Activated T-helper 1 cell treated with Interleukin-2 at 50 U/mL for 16 hours (primary cell): ENCODE results near the gene CLASP1.
"Not testable (repeated sequence)": the region's sequence is repeated elsewhere in the genome, so short reads cannot be mapped to it uniquely, and the experiment has no call there.

Experiments used
- DNase-seq: peaks from one replicate; pipeline ENCODE4 v3.0.0-alpha.2; 2020; ENCODE audit warnings: low read depth

Gene CLASP1

DNA sequence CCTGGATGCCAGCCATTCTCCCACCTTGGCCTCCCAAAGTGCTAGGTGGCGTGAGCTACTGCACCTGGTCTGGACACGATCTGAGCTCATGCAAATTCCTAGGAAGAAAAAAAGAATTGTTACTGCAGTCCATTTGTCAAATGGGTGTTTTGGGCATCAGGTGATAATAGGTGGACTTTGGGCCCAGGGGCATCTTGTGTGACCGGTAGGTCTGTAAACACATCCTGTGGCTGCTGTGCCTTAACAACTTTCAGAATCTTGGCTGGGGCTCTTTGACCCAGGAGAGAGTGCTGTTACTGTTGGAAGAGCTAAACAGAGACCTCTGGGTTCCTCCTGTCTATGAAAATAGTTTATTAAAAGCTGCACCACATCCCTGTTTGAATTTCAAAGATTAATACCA lies 329.3 kb downstream of the CLASP1 start:
- DNase-seq, result no peak

DNA sequence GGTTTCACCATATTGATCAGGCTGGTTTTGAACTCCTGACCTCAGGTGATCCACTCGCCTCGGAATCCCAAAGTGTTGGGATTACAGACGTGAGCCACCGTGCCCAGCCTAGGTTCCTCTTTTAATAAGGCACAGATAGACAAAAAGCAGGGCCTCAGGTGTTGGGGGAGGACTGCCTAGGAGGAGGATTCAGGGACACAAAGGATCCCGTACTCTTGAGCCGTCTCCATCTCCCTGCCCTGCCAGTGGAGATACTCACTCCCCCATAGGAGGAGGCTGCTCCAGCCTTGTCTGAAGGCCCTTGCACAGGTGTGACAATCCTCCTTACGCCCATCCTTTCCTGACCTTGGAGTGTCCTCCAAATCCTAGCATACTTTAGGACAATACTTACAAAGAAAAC lies 332.3 kb downstream of the CLASP1 start:
- no peak for DNase-seq

DNA sequence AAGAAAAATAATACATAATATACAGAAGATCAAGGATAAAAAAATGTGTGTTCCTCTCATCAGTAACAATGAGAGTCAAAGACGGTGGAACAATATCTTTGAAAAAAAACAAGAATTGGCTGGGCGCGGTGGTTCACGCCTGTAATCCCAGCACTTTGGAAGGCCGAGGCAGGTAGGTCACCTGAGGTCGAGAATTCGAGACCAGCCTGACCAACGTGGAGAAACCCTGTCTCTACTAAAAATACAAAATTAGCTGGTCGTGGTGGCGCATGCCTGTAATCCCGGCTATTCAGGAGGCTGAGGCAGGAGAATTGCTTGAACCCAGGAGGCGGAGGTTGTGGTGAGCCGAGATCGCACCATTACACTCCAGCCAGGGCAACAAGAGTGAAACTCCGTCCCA lies 335.6 kb downstream of the CLASP1 start:
- DNase-seq, result not testable (repeated sequence)

DNA sequence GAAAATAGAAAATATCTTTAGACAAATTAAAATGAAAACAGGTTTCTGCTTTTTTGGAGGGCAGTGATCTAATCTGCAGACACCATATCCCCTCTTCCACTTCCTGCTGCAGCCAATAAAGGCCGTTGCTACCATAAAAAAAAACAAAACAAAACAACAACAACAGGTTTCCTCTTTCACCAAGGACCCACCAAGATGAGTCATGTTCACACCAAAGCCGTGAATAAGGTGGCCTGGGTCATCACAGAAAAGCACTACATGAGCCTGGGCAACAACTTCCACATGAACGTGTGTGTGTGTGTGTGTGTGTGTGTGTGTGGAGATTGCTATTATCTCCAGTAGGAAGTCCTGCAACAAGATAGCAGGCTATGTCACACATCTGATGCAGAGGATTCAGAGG lies 339.5 kb downstream of the CLASP1 start:
- DNase-seq, result no peak

DNA sequence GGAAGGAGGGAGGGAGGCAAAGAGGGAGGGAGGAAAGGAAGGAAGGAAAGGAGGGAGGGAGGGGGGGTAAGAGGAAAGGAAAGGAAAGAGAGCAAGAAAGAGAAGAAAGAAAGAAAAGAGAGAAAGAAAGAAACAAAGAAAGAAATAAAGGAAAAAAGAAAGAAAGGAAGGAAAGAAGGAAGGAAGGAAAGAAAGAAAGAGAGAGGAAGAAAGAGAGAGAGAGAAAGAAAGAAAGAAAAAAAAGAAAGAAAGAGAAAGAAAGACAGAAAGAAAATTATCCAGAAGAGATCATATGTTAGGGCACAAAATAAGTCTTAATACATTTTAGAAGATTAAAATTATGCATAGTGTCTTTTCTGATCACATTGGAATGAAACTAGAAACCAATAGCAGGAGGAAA lies 339.9 kb downstream of the CLASP1 start:
- no peak for DNase-seq

DNA sequence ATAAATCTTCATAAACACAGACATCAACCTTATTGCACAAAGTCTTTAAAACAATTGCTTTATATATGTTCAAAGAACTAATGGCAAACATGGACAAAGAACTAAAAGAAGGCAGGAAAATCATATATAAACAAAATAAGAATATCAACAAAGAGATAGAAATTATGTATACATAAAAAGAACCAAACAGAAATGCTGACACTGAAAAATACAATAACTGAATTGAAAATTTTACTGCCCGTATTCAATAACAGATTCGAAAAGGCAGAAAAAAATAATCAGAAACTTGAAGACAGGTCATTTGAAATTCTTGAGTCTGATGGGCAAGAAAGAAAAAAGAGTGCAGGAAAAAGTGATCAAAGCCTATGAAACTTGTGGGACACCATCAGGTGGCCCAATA lies 342.2 kb downstream of the CLASP1 start:
- no peak for DNase-seq

DNA sequence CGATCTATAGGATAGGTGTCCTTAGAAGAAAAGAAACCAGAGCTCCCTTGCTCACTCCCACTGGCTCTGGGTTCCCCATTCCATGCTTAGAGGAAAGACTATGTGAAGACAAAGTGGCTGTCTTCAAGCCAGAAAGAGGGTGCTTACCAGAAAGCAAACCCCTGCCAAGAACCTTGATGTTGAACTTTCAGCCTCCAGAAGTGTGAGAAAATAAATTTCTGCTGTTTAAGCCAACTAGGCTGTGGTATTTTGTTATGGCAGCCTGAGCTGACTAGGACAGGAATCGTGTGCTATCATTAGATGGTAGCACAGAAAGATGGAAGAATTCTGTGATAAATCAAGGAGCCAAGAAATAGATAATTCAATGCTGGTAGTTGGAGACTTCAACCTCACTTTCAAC lies 344.3 kb downstream of the CLASP1 start:
- no peak for DNase-seq

DNA sequence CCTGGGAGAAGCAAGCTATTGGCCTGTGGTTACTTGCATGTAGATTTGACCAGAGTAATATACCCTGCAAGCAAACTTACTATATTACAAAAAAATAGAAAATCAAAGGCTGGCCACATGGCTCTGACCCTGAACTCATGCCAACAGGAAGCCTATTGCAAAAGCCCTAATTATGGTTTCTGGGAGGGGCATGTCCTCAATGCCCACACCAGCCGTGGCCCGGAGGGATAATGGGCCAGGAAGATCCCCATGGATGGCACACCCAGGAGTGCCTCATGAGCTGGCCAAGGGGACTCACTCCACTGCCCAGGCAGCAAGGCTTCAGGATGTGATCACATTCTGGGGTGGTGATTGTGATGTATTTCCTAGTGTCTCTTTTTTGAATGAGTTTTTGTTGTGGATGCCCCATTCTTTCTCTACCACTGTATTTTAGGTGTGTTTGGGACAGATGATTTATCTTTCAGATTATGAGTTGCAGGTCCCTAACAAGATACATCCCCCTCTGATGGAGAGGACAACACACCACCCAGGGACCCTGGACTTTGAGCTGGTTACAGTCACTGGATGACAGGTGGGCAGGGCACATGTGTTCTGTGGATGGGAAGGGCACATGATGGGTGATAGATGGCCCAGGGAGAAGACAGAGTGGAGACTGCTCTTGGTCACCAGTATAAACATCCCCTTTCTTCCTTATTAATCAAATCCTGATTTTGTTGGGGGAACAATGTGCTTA lies 345.6 kb downstream of the CLASP1 start:
- DNase-seq, result no peak

DNA sequence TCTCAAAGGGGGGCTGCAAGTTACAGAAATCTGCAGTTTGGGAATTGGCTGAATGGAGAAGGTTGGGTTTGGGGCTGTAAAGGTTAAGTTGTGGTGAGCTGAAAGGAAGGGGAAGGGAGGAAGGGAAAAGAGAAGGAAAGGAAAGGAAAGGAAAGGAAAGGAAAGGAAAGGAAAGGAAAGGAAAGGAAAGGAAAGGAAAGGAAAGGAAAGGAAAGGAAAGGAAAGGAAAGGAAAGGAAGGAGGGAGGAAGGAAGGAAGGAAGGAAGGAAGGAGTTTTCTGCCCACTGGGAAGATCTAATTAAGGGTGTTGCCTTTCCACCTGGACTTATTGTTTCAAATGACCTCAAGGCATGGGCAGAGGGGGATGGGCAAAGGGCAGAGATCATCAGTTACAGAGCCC lies 348.1 kb downstream of the CLASP1 start:
- DNase-seq, result not testable (repeated sequence)

DNA sequence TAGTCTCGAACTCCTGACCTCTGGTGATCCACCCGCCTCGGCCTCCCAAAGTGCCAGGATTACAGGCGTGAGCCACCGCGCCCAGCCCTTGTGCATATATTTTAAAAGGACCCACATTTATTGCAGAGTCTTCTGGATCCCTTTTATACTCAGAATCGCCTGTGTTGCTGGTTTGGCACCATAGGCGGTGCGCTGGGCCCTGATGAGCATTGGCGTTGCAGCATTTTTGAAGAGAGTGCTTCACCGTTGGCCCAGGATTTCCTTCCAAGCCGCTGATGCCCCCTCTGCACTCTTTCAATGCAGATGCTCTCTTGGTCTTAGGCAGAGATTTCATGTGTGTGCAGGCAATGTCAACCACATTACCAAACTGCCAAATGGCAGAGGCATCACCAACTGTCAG lies 350.8 kb downstream of the CLASP1 start:
- no peak for DNase-seq

DNA sequence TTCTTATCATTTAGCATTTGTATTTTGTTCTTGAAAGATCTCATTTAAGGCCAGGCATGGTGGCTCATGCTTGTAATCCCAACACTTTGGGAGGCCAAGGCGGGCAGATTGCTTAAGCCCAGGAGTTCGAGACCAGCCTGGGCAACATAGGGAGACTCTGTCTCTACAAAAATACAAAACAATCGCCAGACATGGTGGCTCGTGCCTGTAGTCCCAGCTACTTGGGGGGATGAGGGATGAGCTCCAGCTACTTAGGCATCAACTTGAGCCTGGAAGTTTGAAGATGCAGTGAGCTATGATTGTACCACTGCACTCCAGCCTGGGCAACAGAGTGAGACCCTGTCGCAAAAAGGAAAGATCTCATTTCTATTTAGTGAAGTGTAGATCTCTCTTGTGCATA lies 351.4 kb downstream of the CLASP1 start:
- DNase-seq, result not testable (repeated sequence)

DNA sequence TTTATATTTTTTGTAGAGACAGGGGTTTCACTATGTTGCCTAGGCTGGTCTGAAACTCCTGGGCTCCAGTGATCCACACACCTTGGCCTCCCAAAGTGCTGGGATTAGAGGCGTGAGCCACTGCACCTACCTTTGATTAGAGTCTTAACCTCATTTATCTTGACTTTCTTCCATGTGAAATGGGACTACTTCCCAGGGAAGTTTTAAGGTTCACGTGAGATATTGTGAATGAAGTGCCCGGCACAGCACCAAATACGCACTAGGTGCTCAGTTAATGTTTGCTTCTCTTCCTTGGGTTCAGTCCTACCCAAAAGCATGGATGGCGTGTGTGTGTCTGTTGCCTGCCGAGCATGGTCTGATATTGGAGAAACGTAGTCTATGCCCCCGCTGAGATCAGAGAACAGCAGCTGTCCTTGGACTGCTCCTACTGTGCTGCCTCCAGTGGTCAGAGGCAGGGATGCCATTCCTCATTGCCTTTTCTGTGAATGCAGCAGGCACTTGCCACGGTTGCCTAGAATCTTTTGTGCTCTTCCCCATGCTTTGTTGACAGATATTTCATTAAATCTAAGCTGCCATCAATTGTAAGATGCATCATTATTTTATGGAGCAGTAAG lies 351.9 kb downstream of the CLASP1 start:
- DNase-seq, result no peak

DNA sequence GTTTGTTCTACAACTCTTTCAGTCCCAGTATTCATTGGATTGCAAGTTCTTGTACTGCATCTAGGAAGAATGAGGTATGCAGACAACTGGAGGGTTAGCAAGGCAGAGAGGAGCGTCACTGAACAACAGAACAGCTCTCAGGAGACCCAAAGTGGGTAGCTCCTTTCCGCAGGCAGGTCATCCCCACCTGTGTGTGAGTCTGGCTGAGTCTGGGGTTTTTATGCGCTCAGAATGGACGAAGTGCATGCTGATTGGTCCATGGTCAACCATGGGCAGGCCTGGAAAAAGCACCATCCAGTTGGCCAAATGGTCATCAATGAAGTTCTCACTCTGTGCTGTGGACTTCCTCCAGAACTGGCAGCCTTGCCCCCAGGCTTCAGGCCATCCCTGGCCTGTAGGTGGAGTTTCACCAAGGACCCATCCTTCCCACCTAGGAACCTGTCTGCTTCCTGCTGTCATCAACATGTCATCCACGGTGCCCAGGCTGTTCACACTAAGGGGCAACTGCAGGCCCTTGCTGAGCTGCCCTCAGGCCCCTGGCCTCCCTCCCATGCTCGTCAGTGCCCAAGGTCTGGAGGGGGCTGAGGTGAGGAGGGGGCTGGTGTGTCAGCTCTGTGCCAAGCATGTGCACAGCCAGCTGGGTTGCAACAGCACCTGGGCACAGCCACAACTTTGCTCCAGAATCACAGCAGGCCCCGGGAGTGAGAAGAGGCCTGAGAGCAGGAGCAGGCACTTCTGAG lies 353.2 kb downstream of the CLASP1 start:
- no peak for DNase-seq

DNA sequence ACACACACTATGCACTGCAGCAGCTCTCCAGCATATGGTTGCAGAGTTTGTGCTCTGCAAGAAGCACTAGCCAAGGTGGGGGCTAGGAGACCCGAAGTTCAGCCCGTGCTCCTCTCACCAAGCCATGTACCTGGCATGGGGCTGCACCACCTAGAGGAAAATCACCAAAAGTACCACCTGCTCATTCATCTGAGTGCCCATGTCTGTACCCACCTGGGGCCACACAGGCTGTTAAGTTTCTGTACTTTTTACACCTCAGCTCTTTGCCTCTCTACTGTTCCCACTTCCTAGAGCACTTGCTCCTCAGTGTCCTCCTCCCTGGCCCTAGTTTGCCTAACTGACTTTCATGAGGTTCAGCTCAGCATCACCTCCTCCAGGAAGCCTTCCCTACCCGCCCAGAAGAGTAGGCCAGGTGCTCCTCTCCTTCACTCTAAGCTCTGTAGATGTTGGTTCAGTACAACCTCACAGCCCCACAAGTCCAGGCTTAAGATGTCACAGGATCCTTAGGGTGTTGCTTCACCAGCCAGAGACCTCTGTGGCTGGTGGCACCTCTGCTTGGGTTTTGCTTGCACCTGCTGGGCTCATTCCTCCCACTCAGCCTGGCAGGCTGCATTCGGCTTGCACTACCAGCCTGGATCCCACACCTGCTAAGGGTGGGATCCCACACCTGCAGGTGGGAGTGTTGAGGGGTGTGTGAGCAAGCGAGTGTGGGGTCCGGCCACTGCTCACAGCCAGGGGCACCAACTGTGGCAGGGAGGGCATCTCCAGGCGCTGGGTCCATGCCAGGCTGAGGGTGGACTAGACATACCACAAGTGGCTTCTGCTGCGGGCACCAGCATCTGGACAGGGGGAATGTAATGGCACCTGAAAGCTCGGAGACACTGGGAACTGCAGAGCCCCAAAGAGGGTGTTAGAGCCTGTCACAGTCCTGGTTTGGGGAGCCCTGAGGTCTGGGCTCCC lies 354.1 kb downstream of the CLASP1 start:
- no peak for DNase-seq

DNA sequence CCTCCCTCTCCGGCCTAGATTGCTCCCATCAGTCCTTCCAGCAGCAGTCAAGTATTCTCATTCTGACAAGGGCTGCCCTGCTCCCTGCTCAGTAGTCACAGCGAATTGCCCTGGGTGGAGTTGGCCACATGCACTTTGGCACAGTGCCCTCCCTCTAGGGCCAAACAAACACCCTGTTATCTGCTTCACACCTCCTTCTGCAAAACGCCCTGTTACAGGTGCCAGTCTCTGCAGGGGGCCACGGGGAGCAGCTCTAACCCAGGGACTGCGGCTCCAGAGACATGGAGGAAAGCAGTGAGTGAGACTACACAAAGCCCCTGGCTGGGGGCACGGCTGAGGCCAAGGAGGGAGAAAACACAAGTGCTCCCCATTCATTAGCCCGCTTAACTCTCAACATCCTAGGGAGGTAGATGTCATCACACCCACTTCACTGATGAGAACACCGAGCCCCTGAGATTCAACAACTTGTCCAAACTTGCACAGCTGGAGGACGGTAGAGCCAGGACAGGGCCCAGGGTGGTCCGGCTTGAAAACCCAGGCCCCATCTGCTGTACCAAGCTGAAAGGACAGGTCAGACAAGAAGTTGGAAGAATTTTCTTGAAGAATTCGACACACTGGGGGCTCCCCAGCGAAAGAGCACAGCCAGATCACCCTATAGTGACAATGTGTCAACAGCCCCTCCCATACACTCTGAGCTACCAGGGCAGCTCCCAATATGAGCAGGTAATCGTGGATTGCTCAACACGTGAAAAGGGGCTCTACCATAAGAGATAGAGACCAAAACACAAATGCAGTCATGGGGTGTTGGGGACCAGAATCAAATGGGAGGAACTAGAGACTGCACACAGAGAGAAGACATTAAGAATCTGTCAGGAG lies 355.6 kb downstream of the CLASP1 start:
- DNase-seq, result no peak

DNA sequence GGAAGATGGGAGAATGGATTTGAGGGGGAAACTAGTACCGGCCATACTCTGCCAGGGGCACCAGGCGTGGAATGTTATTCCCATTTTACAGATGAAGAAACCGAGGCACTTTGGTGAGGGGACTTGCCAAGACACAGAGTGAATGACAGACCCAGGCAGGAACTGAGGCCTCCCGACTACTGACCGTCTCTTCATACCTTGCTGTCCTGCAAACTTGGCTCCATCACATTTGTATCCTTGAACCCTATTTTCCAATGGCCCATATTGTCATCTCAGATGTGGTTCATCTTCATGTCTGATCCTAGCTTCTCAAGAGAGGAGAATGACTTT lies 358.0 kb downstream of the CLASP1 start:
- no peak for DNase-seq

DNA sequence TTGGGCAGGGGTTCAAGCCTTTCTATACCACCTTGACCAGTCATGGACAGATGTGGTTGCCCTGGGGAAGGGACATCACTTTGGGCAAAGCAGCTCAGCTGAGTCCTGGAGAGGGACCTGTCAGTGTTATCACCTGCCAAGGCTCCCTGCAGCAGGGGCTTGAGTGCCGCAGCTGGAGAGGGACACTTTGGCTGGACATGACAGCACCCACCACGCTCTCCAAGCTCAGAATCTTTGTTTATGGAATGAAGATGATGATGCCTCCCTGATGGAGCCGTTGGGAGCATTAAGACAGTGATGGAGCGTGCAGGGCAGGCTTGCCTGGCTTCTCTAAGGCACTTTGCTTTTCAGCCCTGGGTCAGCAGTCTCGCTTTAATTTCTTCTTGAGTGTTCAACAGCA lies 360.0 kb downstream of the CLASP1 start:
- no peak for DNase-seq

DNA sequence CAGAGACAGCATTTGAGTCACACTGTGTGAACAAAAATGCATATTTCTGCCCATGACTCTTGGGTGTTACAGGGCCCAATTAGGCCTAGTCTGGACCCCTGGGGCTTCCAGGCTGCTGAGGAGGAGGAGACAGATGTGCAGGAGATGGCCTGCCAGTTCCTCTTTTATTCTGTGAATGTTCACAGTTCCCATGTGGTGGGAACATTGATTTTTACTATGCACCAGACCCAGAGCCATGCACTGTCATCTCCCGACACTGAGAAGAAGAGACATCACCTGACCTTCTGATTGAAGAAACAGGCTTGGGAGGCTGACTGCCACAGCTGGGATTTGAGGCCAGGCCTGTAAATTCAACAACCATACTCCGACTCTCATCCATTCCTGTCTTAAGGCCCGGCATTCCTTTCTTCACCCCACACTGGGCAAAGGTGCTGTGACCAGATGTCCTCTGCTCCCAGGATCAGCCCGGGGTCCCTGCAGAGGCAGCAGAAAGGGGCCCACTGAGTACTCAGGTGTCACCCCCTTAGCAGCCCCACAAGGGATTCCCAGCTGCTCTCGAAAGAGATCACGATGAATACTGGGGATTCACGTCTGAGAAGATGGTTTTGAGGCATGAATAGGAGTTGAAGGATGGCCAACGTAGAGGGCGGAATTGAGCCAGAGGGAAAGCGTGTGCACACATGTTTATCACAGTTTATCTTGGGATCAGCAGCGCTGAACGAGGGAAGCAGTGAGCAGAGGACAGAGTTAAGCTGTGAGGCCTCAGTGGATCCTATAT lies 360.6 kb downstream of the CLASP1 start:
- DNase-seq, result no peak

DNA sequence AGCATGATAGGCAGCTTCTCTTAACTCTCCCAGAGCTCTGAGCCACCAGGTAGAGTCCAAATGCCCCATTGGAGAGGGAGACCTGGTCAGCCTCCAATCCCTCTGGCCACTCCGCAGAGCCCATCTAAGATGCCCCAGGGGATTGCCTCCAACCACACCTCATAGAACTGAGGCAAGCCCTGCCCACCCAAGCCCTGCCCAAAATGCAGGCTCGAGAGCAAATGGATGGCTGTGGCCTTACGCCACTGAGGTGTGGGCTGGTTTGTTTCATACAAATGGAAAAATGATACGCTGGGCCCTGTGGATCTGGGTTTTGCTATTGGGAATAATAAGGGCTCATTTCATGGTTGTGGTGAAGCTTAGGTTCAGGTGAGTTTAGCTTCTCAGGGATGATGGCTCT lies 361.3 kb downstream of the CLASP1 start:
- no peak for DNase-seq
